HT-29 (cell line): ENCODE measurements around the gene SV2C. TPM values are rescaled to one million over a fixed set of nuclear protein-coding genes. Genes with fewer than 3 reads are reported as not detected.
A peak's percentile ranks its signal among the peaks of the same experiment; 100 is the strongest.
"Not testable (repeated sequence)": the region's sequence is repeated elsewhere in the genome, so short reads cannot be mapped to it uniquely, and the experiment has no call there.

ENCODE experiments used
- DNase-seq: peaks from one replicate; pipeline ENCODE4 v3.0.0-alpha.2; 2015; ENCODE audit warnings: low spot score
- total RNA-seq: library from RNA; depleted of rRNA; stranded (reverse); fragments of >200 nt; shearing (Covaris generic); gene quantifications from 2 replicates; pipeline ENCODE4 v1.2.3, GENCODE V29; 2014

Gene SV2C
- total RNA-seq, 1 experiment from 2014 or later, result not detected

DNA sequence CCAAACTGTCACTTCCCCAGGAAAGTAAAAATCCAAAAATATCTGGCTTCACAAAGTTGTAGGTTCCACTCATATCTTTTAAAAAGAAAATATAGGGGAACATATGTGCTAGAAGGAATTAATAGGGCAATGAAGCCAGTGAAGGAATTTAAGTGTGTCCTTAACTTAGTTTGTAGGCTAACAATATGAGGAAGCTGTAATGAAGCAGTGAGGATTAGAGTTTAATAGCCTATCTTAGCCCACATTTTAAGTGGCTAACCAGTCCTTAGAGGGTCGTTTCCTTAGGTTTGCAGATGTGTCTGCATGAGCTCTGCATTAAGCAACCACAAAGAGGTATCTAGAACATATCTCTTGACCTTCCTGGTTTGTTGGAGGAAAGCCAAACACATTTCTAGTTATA lies 218.7 kb downstream of the SV2C start:
- not testable (repeated sequence) for DNase-seq

DNA sequence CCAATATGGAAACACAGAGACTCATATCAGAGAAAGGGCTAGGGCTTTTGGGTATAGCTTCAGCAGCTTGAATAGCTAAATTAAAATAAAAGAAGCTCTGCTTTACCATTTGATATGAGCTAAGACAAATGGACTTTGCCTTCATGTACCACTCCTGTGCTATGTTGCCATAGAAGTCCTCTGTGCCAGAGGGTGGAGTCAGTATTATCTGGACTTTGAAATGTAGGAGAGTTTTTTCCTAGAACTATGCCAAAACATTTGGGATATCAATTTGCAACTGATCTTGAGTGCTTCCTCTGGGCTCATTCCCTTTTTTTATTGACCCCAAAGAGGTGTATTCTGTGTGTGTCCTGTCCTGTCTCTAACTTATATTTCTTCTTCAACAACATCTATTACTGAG lies 219.5 kb downstream of the SV2C start:
- DNase-seq, result not testable (repeated sequence)

DNA sequence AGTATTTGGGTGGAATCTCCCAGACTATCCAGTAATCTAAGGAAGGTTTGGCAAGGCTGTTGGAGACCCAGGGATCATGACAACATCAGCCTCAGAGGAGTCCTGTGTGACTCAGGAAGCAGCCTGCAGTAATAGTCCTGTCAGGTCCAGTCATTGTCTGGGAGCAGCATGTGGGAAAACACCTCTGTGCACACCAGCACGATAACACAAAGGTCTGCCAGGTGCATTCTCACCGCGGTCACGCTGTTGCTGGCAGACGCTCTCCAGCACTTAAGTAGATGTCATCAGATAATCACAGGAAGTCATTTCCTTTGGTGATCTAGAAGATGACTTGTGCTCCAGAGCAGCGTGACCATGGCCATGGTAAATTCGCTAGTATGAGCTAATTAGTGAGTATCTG lies 220.7 kb downstream of the SV2C start:
- peak; percentile 55 for DNase-seq

DNA sequence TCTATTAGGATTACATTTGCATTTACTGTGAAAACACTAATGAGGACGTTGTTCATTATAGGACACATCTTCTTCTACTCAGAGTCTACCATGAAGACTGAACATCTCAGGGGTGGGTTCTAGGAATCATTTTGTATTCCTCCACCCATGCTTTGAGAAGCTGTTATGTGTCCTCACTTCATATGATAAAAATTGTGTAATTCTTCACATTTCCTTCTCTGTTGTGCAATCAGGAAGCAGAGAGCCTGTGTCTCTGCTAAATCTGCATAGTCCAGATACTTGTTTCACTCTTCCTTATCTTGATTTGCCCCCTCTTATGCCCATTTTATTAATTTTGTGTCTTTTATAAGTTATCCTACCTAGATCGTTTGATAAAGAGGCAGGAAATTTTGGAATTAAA lies 222.1 kb downstream of the SV2C start:
- DNase-seq, result no peak

DNA sequence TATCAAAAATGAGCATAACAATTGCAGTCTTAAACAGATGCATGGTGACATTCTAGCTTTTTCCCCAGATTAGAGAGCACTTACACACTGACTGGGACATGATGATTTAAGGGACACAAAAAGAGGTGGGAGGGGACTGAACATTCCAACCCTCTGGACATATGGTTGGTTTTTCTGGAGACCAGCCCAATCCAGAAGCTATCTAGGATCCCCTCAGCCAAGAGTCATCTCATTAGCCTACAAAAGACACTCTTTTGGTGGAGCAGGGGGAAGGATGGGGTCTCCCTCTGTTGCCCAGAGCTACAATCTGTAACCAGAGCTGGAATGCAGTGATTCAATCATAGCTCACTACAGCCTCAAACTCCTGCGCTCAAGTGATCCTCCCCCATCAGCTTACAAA lies 222.6 kb downstream of the SV2C start:
- no peak for DNase-seq

DNA sequence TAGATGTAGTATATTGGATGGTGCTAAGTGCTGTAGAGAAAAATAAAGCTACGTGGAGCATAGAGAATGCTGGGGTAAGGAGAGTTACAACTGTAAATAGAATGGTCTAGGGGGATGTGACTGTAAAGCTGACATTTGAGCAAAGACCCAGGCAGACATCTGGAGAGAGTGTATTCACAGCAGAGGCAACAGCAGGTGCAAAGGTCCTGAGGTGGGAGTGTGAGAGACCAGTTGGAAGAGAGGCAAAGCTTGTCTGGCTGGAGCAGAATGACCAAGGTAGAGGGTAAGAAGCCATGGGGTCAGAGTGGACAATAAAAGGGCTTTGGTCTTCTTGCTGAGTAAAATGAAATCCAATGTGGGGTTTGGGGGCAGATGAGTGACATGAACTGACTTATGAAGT lies 227.0 kb downstream of the SV2C start:
- DNase-seq, result no peak

DNA sequence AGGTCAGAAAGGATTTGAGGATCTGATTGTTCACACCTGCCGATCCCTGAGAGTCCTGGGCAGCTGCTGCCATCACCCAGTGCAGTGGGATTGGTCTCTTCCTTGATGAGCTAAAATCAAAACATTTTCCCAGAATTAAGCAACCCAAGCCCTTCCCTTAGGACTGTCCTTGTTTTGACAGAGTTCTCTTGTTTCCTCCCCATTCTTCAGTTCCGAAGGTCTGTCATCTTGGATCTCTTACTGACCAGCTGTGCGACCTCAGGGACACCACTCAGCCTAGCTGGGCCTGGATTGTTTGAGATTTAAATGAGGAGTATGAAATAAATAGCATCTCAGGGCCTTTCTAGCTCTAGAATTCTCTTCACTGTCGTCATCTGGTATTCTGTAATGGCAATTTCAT lies 229.6 kb downstream of the SV2C start:
- DNase-seq, result no peak

DNA sequence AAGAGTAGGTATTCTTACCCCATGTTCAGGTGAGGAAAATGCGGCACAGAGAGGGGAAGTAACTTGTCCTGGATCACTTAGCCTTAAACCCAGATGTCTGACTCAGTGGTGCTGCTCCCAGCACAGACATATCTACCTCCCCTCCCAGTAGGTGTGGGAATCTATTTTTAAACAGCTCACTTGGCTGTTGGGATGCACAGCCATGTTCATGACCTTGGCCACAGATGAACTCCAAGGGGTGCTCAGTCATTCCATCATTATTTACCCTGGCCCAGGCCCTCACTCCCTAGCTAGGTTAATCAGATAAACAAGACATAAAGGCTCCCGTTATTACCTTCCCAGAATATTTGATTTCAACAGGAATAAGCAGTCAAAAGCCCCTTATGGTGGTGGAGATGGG lies 231.5 kb downstream of the SV2C start:
- no peak for DNase-seq

DNA sequence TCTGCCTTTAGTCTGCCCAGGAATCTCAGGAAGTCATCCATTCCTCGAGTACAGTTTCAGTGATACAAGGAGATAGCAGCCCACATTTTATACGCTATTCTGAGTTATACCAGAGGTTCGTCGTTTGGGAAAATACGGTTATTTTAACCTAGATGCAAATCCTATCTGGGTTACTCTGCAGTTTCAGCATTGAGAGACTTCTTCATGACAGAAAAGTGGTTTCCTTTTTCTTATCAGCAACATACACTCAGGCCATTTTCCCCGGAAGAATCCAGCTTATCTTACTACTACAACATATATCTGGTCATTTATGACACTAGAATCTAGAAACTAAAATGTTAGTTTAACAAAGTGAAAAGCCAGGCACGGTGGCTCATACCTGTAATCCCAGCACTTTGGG lies 236.5 kb downstream of the SV2C start:
- no peak for DNase-seq

DNA sequence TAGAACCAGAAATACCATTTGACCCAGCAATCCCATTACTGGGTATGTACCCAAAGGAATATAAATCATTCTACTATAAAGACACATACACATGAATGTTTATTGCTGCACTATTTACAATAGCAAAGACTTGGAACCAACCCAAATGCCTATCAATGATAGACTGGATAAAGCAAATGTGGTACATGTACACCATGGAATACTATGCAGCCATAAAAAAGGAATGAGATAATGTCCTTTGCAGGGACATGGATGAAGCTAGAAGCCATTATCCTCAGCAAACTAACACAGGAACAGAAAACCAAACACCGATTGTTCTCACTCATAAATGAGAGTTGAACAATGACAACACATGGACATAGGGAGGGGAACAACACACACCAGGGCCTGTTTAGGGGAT lies 240.3 kb downstream of the SV2C start:
- DNase-seq, result not testable (repeated sequence)

DNA sequence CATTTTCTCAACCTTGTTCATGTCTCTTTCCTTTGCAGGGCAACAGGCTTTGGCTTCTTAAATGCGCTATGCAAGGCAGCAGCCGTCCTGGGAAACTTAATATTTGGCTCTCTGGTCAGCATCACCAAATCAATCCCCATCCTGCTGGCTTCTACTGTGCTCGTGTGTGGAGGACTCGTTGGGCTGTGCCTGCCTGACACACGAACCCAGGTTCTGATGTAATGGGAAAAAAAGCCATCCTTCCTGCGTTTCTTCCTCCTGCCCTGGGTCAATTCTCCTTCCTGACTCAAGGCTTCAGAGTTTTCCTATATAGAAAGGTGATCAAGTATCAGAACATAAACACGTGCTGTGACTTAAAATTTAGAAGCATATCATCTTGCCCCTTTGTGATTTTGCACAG lies 242.1 kb downstream of the SV2C start:
- DNase-seq, result no peak

DNA sequence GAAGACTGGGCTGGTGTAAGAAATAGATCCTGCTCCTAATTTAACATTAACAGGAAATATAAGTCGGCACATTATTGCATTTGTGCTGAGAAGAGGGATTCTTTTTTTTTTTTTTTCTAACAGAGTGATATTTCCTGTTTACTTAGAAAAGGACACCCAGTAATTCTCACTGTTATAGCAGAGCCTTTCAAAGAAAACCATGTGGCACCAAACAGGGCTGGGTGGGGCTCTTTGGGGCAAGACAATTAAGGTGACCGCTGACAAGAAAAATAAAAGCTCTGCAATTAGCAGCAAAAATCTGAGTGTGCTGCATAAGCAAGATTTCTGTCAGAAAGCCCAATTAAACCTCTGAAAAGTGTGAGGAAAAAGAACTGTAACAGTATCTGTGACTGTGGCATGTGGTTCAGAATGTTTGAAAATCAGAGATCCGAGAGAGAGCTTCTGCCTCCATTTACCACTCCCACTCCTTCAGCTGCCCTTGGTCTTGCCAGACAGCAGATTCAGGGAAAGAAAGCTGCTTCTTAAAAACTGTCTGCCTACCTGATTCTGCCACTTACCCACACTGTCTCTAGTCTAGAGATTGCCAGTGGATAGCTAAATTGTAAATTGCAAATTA lies 242.8 kb downstream of the SV2C start:
- no peak for DNase-seq

DNA sequence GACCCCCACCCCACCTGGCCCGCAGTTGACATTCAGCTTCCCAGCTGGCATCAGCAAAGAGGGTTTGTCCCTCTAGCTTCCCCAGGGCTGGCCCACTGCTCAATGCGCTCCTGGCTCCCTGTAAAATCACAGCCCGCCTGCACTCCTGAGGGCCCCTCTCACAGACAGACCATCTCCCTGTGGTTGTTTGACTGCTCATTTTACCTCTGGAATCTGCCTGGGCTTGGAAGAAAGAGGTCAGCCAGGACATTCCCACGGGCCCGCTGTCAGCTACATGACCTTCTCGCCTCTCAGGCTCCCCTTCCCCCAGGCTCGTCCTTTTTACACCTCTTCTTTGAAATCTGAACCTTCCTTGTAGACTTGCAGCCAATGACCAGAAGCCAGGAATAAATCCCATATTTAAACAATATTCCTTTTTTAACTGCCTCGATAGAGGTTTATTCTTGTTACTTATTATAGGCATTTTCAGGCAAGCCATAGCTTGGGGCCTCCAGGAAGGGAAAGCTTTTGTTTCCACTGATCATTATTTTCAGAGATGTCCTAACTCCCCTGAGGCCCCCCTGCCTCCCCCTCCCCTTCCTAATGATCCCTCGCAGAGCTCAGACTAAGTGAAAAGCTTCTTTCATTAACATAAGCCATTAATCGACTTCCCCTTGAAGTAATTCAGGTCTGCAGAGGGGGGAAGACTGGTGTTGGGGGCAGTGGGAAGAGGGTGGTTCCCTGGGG lies 243.6 kb downstream of the SV2C start:
- DNase-seq, result no peak

DNA sequence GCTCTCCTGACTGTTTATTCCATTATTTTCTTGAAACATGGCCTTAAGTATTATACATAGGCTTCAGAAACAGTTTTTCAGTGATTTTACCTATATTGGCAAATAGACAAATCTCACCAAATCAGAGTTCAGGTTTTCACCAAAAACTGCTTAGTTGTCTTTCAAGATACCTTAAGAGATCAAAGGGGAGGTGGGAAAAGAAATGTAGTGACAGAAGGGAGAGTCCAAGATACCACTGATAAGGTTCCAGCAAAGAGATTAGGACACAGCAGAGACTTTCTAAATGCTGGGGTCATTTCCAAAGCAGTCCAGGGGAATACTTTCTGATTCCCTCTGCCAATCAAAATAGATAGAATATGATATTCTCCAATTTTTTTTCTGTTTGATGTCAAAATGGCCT lies 246.2 kb downstream of the SV2C start:
- DNase-seq, result no peak

DNA sequence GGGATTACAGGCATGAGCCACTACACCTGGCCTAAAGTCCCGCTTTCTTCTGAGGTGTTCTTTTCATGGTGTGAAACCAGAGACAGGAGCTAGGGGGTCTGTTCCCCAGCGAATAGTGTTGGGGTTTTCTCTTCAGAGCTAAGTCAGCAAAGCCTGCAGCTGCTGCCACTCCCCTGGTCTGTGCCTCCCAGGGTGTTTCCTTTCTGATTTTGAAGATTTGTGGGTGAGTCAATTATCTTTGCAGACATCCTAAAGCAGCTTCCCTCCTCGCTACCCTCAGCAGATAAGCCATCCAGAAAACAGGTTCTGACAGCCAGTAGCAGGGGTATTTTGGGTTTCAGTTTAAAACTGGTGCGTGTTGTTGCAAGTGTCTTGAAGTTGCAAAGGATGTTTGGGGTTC lies 247.9 kb downstream of the SV2C start:
- DNase-seq, result no peak

DNA sequence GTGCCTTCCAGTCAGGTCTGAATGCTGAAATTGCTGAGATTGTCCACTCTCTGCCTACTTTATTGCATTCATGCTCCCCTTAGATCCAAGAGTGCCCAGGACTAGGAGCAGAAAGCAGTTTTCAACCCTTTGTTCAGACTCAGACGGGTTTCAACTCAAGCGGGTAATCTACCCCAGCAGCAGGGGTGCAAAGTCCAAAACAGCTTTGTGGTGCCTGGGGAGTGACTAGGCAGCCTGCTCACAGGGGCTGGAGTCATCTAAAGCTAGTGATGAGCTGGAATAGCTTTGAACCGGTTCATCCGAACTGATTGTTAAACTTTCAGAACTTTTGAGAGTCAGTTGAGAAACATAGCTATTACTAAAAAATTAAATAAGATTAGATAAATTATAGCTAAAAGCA lies 248.9 kb downstream of the SV2C start:
- DNase-seq, result no peak

DNA sequence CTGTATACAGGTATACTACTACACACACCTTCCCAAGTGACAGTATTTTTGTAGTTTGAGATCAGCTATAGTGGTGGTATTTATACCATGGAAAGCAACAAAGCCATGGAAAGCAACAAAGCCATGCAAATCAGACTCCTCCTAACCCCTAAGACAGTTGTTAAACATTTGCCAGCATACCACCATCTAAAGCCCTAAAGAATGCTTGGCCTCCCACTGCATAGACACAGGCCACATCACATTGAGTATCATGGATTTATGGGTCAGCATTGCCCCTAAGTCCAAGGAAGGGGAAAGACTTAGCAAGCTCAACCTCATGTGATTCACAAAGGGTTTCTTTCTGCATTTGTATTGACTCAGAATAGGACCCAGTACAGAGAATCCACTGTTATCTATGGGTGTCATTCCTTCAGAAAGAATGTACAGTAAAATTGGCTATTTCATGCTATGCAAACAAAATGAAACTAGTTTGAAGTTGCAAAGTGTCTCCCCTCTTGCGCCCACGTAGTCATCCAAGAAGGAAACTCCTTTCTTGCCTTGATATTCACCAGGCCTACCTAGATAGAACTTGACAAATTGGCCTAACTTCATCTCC lies 249.5 kb downstream of the SV2C start:
- DNase-seq, result no peak

DNA sequence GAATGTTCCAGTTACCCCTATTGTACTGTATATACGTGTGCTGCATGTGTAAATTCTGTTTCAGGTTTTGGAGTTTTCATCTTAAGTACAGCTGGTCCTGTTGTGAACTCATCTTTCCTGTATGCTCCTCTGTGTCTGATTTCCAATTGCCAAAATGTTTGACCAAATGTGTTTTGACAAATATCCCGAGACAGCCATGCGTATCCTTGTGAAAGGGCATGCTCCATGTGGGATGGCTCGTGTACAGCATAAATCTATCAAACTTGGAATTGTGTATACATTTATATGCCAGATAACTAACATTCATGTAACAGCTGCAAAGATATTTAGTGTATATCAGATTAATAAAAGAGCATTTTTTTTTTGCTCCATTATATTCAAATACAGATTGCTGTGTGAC lies 250.4 kb downstream of the SV2C start:
- no peak for DNase-seq

DNA sequence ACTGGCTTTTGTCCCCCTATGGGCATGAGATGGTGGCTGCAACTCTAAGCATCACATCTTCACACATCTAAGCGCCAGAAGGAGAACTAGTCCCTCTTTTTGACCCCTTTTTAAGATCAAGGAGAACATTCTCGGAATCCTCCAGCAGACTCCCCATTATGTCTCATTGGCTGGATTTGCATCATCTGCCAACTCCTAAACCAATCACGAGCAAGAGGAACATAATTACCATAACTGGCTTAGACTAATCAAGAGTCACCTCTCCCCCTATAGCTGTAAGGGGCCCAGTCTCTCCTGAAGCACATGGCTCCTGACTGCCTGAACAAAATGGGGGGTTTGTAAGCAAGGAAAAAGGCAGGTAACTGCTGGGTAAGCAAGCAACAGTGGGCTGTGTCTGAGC lies 251.4 kb downstream of the SV2C start:
- DNase-seq, result no peak

DNA sequence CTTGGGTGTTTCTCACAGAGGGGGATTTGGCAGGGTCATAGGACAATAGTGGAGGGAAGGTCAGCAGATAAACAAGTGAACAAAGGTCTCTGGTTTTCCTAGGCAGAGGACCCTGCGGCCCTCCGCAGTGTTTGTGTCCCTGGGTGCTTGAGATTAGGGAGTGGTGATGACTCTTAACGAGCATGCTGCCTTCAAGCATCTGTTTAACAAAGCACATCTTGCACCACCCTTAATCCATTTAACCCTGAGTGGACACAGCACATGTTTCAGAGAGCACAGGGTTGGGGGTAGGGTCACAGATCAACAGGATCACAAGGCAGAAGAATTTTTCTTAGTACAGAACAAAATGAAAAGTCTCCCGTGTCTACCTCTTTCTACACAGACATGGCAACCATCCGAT lies 252.3 kb downstream of the SV2C start:
- not testable (repeated sequence) for DNase-seq

DNA sequence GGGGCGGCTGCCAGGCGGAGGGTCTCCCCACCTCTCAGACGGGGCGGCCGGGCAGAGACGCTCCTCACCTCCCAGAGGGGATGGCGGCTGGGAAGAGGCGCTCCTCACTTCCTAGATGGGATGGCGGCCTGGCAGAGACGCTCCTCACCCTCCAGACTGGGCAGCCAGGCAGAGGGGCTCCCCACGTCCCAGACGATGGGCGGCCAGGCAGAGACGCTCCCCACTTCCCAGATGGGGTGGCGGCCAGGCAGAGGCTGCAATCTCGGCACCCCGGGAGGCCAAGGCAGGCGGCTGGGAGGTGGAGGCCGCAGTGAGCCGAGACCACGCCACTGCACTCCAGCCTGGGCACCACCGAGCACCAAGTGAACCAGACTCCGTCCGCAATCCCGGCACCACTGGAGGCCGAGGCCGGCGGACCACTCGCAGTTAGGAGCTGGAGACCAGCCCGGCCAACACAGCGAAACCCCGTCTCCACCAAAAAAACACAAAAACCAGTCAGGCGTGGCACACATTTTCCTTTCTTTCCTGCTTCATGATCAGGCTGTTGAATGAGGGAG lies 253.1 kb downstream of the SV2C start:
- not testable (repeated sequence) for DNase-seq

DNA sequence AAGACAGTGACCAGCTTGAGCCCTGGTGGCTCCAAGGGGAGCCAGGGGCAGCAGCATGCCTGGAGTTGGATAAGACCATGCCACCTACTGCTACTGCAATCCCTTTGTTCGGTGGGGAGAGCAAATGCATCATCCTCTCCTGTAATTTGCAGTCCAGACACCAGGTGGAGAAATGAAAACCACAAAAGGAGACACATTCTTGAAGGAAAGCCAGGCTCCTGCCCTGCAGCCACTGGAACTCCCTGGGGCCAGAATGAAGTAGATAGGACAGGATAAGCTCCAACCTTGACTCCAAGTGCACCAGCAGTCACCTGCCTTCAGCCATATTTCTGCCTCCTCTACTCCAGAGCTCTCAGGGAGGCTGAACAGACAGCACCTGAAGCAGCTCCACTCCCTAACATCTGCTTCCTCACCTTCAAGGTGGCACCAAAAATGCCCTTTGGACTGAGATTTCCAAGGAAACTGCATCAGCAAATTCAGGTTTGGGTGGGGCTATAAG lies 254.8 kb downstream of the SV2C start:
- peak; percentile 90 for DNase-seq

DNA sequence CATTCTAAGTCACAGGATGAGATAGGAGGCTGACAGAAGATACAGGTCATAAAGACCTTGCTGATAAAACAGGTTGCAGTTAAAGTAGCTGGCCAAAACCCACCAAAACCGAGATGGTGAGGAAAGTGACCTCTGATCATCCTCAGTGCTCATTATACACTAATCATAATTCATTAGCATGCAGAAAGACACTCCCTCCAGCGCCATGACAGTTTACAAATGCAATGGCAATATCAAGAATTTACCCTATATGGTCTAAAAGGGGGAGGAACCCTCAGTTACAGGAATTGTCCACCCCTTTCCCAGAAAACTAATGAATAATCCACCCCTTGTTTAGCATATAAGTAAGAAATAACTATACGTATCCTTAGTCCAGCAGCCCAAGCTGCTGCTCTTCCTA lies 256.7 kb downstream of the SV2C start:
- no peak for DNase-seq
